Body of pancreas (tissue), 4 donors: ENCODE data around the gene RAB6B. TPM values are rescaled to one million over a fixed set of nuclear protein-coding genes. Genes with fewer than 3 reads are reported as not detected.
A peak's percentile ranks its signal among the peaks of the same experiment; 100 is the strongest.

Source experiments
- ATAC-seq: fragments of 150-250 bp; one replicate; pipeline ENCODE4 v1.9.1; 2016
- DNase-seq, 4 donors: peaks; one replicate each; pipeline ENCODE4 v3.0.0-alpha.2; 2019
- H3K27ac ChIP-seq, 4 donors: fragments of 200-600 bp; sonication (generic); 1 replicate in 3 of 4; 2 replicates in 1 of 4; pipeline versions ENCODE4 v1.5.1 to v1.6.1; 2016 to 2019; ENCODE audit warnings: mild to moderate bottlenecking in 1 of 4, mixed read lengths in 1 of 4, moderate library complexity in 1 of 4
- H3K27me3 ChIP-seq, 2 donors: fragments of 200-600 bp; sonication (generic); one replicate each; pipeline ENCODE4 v1.6.0; 2016; ENCODE audit warnings: mild to moderate bottlenecking in 1 of 2
- H3K36me3 ChIP-seq, 2 donors: fragments of 200-600 bp; sonication (generic); replicated peaks in 1 of 2; 2 replicates each; pipeline ENCODE4 v1.5.1; 2016; ENCODE audit warnings: low read depth in 2 of 2; ENCODE audit not compliant: insufficient read depth in 1 of 2
- H3K4me1 ChIP-seq: fragments of 200-600 bp; sonication (generic); one replicate; pipeline ENCODE4 v1.6.0; 2016
- H3K4me3 ChIP-seq, 2 donors: fragments of 200-600 bp; sonication (generic); 1 replicate in 1 of 2; 2 replicates in 1 of 2; pipeline ENCODE4 v1.5.1; 2016 to 2019
- H3K9me3 ChIP-seq, 3 donors: fragments of 200-600 bp; sonication (generic); 1 replicate in 2 of 3; 2 replicates in 1 of 3; pipeline ENCODE4 v1.5.1; 2016
- POLR2A ChIP-seq, 3 donors: fragments of 450-650 bp; IDR thresholded peaks; one replicate each; pipeline ENCODE4 v1.6.1; 2016; ENCODE audit warnings: antibody characterized with exemption in 3 of 3, mild to moderate bottlenecking in 2 of 3
- WGBS, 2 donors: methylation state at CpG; one replicate each; pipeline ENCODE4 v1.1.5; 2017; 5-methylcytosine and 5-hydroxymethylcytosine counted together
- intact Hi-C: fragments of 100-400 bp; cut with DNase I; formaldehyde crosslinking; loops from one replicate; pipeline ENCODE4 v1.15.1; 2023
- total RNA-seq, 2 donors: library from RNA; depleted of rRNA; stranded (reverse); fragments of >200 nt; gene quantifications; one replicate each; pipeline ENCODE4 v1.1.0, GENCODE V29; 2016
- TF ChIP-seq, protein P1 (sequence below), 7 experiments: fragments of 450-650 bp in 4 of 7; fragments of 200-600 bp in 3 of 7; sonication (generic) in 3 of 7; IDR thresholded peaks; one replicate each; pipeline ENCODE4 v1.5.1; 2016 to 2019; ENCODE audit warnings: antibody characterized with exemption in 7 of 7

The RAB6B gene
- total RNA-seq, 2 donors from 2014 or later, result 2.6 to 3.0 TPM

DNA sequence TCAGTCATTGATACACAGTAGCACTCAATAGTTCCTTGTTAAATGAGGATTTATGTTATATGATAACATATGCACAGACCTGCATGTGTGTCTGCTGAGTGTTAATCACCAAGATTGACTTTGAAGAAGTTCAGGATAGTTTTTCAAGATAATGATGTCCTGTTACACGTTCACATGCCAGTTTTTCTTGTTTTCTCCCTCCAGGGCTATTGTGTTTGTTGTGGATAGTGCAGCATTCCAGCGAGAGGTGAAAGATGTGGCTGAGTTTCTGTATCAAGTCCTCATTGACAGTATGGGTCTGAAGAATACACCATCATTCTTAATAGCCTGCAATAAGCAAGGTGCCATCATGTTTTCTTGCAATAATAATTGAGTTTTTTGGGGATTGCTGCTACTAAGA is 80.3 kb downstream of the RAB6B start:
- Histone ChIP-seq H3K4me1 (peaks cover 15% of the 10 kb centered on the region), H3K36me3 (peaks cover 0 to 29% of the 10 kb centered on the region in 2 donors), H3K9me3 (no peaks in the 10 kb centered on the region), H3K27me3 (no peaks in the 10 kb centered on the region), H3K27ac (no peak overlapping the region), H3K4me3 (no peak overlapping the region)
- DNase-seq (no peak), ATAC-seq (no peak)
- TF ChIP-seq, protein P1, sequence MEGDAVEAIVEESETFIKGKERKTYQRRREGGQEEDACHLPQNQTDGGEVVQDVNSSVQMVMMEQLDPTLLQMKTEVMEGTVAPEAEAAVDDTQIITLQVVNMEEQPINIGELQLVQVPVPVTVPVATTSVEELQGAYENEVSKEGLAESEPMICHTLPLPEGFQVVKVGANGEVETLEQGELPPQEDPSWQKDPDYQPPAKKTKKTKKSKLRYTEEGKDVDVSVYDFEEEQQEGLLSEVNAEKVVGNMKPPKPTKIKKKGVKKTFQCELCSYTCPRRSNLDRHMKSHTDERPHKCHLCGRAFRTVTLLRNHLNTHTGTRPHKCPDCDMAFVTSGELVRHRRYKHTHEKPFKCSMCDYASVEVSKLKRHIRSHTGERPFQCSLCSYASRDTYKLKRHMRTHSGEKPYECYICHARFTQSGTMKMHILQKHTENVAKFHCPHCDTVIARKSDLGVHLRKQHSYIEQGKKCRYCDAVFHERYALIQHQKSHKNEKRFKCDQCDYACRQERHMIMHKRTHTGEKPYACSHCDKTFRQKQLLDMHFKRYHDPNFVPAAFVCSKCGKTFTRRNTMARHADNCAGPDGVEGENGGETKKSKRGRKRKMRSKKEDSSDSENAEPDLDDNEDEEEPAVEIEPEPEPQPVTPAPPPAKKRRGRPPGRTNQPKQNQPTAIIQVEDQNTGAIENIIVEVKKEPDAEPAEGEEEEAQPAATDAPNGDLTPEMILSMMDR (IDR thresholded peaks at IDR 0.05), result no peak
- no peak for TF ChIP-seq POLR2A (IDR thresholded peaks at IDR 0.05)
- intact Hi-C loops, result no loop called here
- 55 to 58% methylated on average over 2 of the region's 2 CpGs for WGBS, 2 donors

DNA sequence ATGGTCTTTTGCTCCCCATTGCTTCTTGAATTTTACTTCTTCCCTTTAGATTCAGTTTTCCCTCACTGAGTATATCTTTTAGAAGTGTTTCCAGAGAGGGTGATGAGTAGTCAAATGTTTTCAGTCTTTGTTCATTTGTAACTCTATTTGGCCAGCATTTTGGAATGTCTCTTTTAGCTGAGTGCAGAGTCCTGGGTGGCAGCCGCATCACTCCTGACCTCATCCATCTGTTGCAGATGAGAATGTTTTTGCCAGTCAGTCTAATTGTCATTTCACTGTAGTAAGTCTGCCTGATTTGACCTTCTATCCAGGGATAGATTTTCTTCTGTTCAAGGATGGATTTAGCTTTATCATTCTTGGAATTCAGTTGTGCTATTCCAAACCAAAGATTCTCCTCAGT is 82.8 kb downstream of the RAB6B start:
- no peak for ATAC-seq

DNA sequence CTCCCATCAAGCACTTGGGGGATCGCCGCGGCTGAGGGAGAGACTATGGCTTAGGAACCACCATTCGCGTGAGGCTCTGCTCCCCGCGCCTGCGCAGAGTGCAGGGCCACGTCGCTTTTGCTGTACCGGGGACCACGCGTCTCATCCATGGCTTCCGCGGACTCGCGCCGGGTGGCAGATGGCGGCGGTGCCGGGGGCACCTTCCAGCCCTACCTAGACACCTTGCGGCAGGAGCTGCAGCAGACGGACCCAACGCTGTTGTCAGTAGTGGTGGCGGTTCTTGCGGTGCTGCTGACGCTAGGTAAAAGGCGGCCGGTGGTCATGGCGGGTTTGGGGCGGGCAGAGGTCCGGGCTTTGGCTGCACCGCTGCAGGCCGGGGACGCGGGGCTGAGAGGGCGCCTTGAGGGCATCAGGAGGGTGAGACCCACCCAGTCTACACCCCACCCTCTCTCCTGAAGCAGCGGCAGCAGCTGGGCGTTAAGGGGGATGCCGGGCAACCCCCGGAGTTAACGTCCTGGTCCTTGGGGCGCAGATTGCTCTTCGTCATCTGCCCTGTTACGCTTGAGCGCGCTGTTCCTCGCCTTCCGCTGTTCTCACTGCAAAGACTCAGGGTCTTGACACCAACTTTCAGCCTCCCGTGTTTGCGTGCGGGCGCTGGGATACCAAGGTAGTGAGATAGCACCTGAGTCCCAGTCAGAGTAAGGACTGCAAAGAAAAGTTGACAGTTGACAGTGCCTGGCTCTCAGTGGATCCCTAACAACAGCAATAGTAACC is 89.8 kb downstream of the RAB6B start, which contains the start of gene SRPRB:
Gene SRPRB (plus strand): TSS at position 114 of the 774 bp plus-strand sequence. CDS start 34 bp downstream, at position 148.
- peak within 1 kb of the TSS; percentile 92 to 93 for H3K4me3 ChIP-seq
- peak; percentile 100 for ATAC-seq
- H3K4me1 ChIP-seq, result peaks cover 23% of the 10 kb centered on the region
- H3K9me3 ChIP-seq, result no peaks in the 10 kb centered on the region
- H3K27me3 ChIP-seq, result no peaks in the 10 kb centered on the region
- intact Hi-C loops, result loop anchor here (10.0 kb wide), 1 partner anchor 141 kb away; the partner anchor contains the start of gene TOPBP1
- TF ChIP-seq, protein P1 (IDR thresholded peaks at IDR 0.05), result no peak
- TF ChIP-seq POLR2A (IDR thresholded peaks at IDR 0.05), result peak; percentile 80 to 93 (median 89)
- peak within 1 kb of the TSS; percentile 83 to 91 (median 88) for H3K27ac ChIP-seq
- WGBS, 2 donors, result 0% methylated on average over 26 to 53 of the region's 53 CpGs
- peaks cover 0 to 7% of the 10 kb centered on the region in 2 donors for H3K36me3 ChIP-seq
- peak; percentile 96 to 97 (median 97) for DNase-seq

More for the DNA sequence above, 82.8 kb downstream of the RAB6B start:
- no peak overlapping the region for H3K4me3 ChIP-seq
- peaks cover 36% of the 10 kb centered on the region for H3K4me1 ChIP-seq
- no peak overlapping the region for H3K27ac ChIP-seq
- WGBS, 2 donors, result 83 to 100% methylated on average over 1 of the region's 1 CpG
- no peaks in the 10 kb centered on the region for H3K9me3 ChIP-seq
- intact Hi-C loops, result no loop called here
- TF ChIP-seq POLR2A (IDR thresholded peaks at IDR 0.05), result no peak
- TF ChIP-seq, protein P1 (IDR thresholded peaks at IDR 0.05), result no peak
- DNase-seq, result no peak
- peaks cover 0 to 25% of the 10 kb centered on the region in 2 donors for H3K36me3 ChIP-seq
- no peaks in the 10 kb centered on the region for H3K27me3 ChIP-seq

DNA sequence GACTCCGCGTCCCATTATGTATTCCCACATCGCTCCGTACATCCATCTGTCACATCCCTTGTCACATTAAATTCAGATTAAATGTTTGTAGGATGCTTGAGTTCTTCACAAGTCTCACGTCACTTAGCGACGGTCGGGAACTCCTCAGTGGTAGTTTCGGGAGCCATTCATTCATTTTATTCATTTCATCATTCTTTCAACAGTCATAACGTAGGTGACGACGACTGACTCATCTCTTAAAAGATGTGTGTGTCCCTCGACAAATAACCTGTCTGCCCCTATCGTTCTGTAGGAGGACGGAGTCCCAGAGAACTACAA is 90.3 kb downstream of the RAB6B start:
- Histone ChIP-seq H3K9me3 (no peaks in the 10 kb centered on the region), H3K36me3 (peaks cover 0 to 7% of the 10 kb centered on the region in 2 donors), H3K4me3 (peak overlapping the region in 1 of 2 donors; percentile 92), H3K4me1 (peaks cover 23% of the 10 kb centered on the region), H3K27ac (peak overlapping the region in 2 of 4 donors; percentile 89 to 91), H3K27me3 (no peaks in the 10 kb centered on the region)
- TF ChIP-seq, protein P1 (IDR thresholded peaks at IDR 0.05), result peak in 3 of 7 experiments; percentile 5 to 17 (median 17)
- TF ChIP-seq POLR2A (IDR thresholded peaks at IDR 0.05), result no peak
- DNase-seq (no peak), ATAC-seq (no peak)
- 10 to 13% methylated on average over 15 of the region's 15 CpGs for WGBS, 2 donors
- intact Hi-C loops, result loop anchor here (10.0 kb wide), 1 partner anchor 141 kb away; the partner anchor contains the start of gene TOPBP1
